ENCODE data around the gene BZW2. TPM values are rescaled to one million over a fixed set of nuclear protein-coding genes. Genes with fewer than 3 reads are reported as not detected.

Gene BZW2
- 103 and 142 TPM in 2 replicates for total RNA-seq

DNA sequence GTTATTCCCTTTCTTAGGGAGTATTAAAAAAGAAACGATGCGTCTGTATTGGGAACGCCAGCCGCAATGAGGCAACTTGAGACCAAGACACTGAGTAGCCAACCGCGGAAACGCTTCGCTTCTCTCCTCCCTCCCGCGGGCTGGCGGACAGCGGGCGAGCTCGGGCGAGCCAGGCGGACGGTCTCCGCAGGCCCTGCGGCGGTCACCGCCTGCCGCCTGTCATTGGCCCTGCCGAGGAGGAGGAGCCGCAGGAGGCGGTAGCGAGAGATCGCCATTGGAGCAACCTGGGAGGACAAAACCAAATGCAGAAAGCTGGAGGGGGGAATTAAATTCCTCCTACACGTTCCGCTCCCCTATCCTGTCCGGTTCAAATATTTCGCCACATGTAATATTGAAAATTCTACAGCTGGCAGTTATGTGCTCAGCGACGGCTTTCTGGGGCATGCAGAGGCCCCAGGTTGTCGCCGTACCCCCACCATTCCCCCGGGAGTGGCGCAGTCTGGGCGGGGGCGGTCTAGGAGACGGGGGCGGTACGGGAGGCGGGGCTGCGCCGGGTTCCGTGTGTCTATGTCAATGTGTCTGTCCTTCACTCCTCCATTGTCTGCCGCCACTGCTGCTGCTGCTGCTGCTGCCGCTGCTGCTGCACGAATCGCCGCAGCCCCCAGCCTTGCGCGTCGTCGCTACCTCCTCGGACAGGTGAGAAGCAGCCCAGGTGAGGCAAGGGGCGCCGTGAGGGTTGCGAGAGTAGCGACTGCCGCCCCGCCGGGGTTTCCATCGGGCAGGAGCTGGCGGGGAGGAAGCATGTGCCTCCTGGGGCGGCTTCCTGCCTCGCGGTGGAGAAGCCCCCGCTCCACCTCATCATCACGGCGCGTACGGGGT lies at the start of gene BZW2, which contains the start of gene ANKMY2:
Gene BZW2, plus strand, starts transcription at position 589 of the 879 bp plus-strand sequence. CDS start 19,263 bp downstream, outside the sequence.
Gene ANKMY2, minus strand, starts transcription at position 162 of the 879 bp plus-strand sequence. CDS start 181 bp downstream, outside the sequence.

GRCh38 chr7:16753102-16753931 lies 107.3 kb downstream of the BZW2 start, which contains the start of gene TSPAN13:
TSS of gene TSPAN13 (plus strand) at chr7:16753755. CDS start at chr7:16753968, 213 bp downstream.

Other genes with a start within 250 kb of the BZW2 start
- 0.19 and 0.31 TPM in 2 replicates for gene CRPPA, start 224.6 kb upstream of the BZW2 start, total RNA-seq
- gene SOSTDC1, start 180.4 kb upstream of the BZW2 start, total RNA-seq, result 0.46 TPM in 1 of 2 replicates, not detected in the other
- gene LRRC72, start 119.4 kb upstream of the BZW2 start, total RNA-seq, result not detected in 2 replicates
- 5.5 and 7.0 TPM in 2 replicates for gene ANKMY2, start 427 bp upstream of the BZW2 start, total RNA-seq
- 20.1 and 24.1 TPM in 2 replicates for gene TSPAN13, start 107.6 kb downstream of the BZW2 start, total RNA-seq
- 2.2 and 2.5 TPM in 2 replicates for gene AGR2, start 158.8 kb downstream of the BZW2 start, total RNA-seq
- gene AGR3, start 235.8 kb downstream of the BZW2 start, total RNA-seq, result not detected in 2 replicates

Measured in hair follicular keratinocyte (primary cell).